Measurements from ENCODE around the gene TIMM10. TPM values are rescaled to one million over a fixed set of nuclear protein-coding genes. Genes with fewer than 3 reads are reported as not detected.

Gene TIMM10
- 159 to 183 TPM (median 179 TPM) in 5 replicates for total RNA-seq (2022; extraction: Qiagen RNA extraction; ENCODE audit: low read depth)

GRCh38 chr11:57530596-57531507 lies at the start of gene TIMM10:
Gene TIMM10 (minus strand): TSS chr11:57530754. CDS start chr11:57530189, 565 bp downstream.

GRCh38 chr11:57567515-57568329 lies 37.2 kb upstream of the TIMM10 start, which contains the start of gene UBE2L6:
Gene UBE2L6 (minus strand): TSS chr11:57567672. CDS start chr11:57567611, 61 bp downstream.

GRCh38 chr11:57536947-57537619 lies 6.5 kb upstream of the TIMM10 start, which contains the start of gene SMTNL1:
Gene SMTNL1 (plus strand): TSS chr11:57537595. CDS start chr11:57542643, 5,048 bp downstream.

GRCh38 chr11:57515332-57516060 lies 15.1 kb downstream of the TIMM10 start, which contains the start of gene SLC43A1:
Gene SLC43A1 (minus strand): TSS chr11:57515702. CDS start chr11:57514111, 1,591 bp downstream.

Other genes with a start within 250 kb of the TIMM10 start
- 73.8 to 96.5 TPM (median 82.8 TPM) in 5 replicates for gene TNKS1BP1, start 205.8 kb downstream of the TIMM10 start, total RNA-seq (2022; extraction: Qiagen RNA extraction; ENCODE audit: low read depth)
- 220 to 267 TPM (median 233 TPM) in 5 replicates for gene SSRP1, start 194.9 kb downstream of the TIMM10 start, total RNA-seq (2022; extraction: Qiagen RNA extraction; ENCODE audit: low read depth)
- 0.16 to 0.31 TPM (median 0.19 TPM) in 5 replicates for gene P2RX3, start 192.4 kb downstream of the TIMM10 start, total RNA-seq (2022; extraction: Qiagen RNA extraction; ENCODE audit: low read depth)
- not detected in 5 replicates for gene PRG3, start 149.6 kb downstream of the TIMM10 start, total RNA-seq (2022; extraction: Qiagen RNA extraction; ENCODE audit: low read depth)
- gene PRG2, start 140.1 kb downstream of the TIMM10 start, total RNA-seq (2022; extraction: Qiagen RNA extraction; ENCODE audit: low read depth) = 0.07 TPM in 1 of 5 replicates, not detected in the others
- gene SLC43A3, start 103.6 kb downstream of the TIMM10 start, total RNA-seq (2022; extraction: Qiagen RNA extraction; ENCODE audit: low read depth) = 0.28 to 0.74 TPM (median 0.33 TPM) in 5 replicates
- gene RTN4RL2, start 70.2 kb downstream of the TIMM10 start, total RNA-seq (2022; extraction: Qiagen RNA extraction; ENCODE audit: low read depth) = 72.6 to 128 TPM (median 115 TPM) in 5 replicates
- gene SLC43A1, start 15.1 kb downstream of the TIMM10 start, total RNA-seq (2022; extraction: Qiagen RNA extraction; ENCODE audit: low read depth) = 2.8 to 4.0 TPM (median 3.8 TPM) in 5 replicates
- not detected in 5 replicates for gene SMTNL1, start 6.8 kb upstream of the TIMM10 start, total RNA-seq (2022; extraction: Qiagen RNA extraction; ENCODE audit: low read depth)
- gene UBE2L6, start 36.9 kb upstream of the TIMM10 start, total RNA-seq (2022; extraction: Qiagen RNA extraction; ENCODE audit: low read depth) = 27.0 to 32.5 TPM (median 30.1 TPM) in 5 replicates
- gene SERPING1, start 66.9 kb upstream of the TIMM10 start, total RNA-seq (2022; extraction: Qiagen RNA extraction; ENCODE audit: low read depth) = 0.37 to 1.1 TPM (median 0.64 TPM) in 5 replicates
- 0.16 to 0.43 TPM (median 0.32 TPM) in 5 replicates for gene YPEL4, start 119.2 kb upstream of the TIMM10 start, total RNA-seq (2022; extraction: Qiagen RNA extraction; ENCODE audit: low read depth)
- gene CLP1, start 127.0 kb upstream of the TIMM10 start, total RNA-seq (2022; extraction: Qiagen RNA extraction; ENCODE audit: low read depth) = 28.0 to 33.4 TPM (median 30.8 TPM) in 5 replicates
- 69.2 to 78.2 TPM (median 74.6 TPM) in 5 replicates for gene ZDHHC5, start 137.4 kb upstream of the TIMM10 start, total RNA-seq (2022; extraction: Qiagen RNA extraction; ENCODE audit: low read depth)
- gene MED19, start 181.5 kb upstream of the TIMM10 start, total RNA-seq (2022; extraction: Qiagen RNA extraction; ENCODE audit: low read depth) = 23.5 to 33.9 TPM (median 32.1 TPM) in 5 replicates
- gene TMX2, start 181.8 kb upstream of the TIMM10 start, total RNA-seq (2022; extraction: Qiagen RNA extraction; ENCODE audit: low read depth) = 153 to 171 TPM (median 156 TPM) in 5 replicates
- 109 to 155 TPM (median 142 TPM) in 5 replicates for gene SELENOH, start 210.7 kb upstream of the TIMM10 start, total RNA-seq (2022; extraction: Qiagen RNA extraction; ENCODE audit: low read depth)
- not detected in 5 replicates for gene BTBD18, start 221.1 kb upstream of the TIMM10 start, total RNA-seq (2022; extraction: Qiagen RNA extraction; ENCODE audit: low read depth)
- 56.8 to 69.6 TPM (median 66.6 TPM) in 5 replicates for gene CTNND1, start 231.0 kb upstream of the TIMM10 start, total RNA-seq (2022; extraction: Qiagen RNA extraction; ENCODE audit: low read depth)